ENCODE measurements around the gene TYW5. TPM values are rescaled to one million over a fixed set of nuclear protein-coding genes. Genes with fewer than 3 reads are reported as not detected.
A peak's percentile ranks its signal among the peaks of the same experiment; 100 is the strongest.

TYW5 gene
- total RNA-seq, 6 experiments from 2014 or later, result 4.0 to 5.8 (median 5.2) TPM

GRCh38 chr2:199988151-199988550, 32.9 kb upstream of the TYW5 start:
- H3K4me1 Mint-ChIP-seq (ENCODE audit: low read depth), result peaks cover 7% of the 10 kb centered on the region; the same call in 1 of the 2 replicates
- H3K9me3 Mint-ChIP-seq, result no peaks in the 10 kb centered on the region
- H3K4me3 Mint-ChIP-seq, result no peak overlapping the region
- DNase-seq, result no peak
- no peak overlapping the region for H3K27ac Mint-ChIP-seq
- H3K36me3 Mint-ChIP-seq (ENCODE audit: low read depth), result no peaks in the 10 kb centered on the region
- no peak for TF ChIP-seq CTCF (IDR thresholded peaks at IDR 0.05)
- no peaks in the 10 kb centered on the region; the same call in none of the 2 replicates for H3K27me3 Mint-ChIP-seq (ENCODE audit: insufficient read depth)

GRCh38 chr2:199987586-199987985, 32.3 kb upstream of the TYW5 start:
- H3K36me3 Mint-ChIP-seq (ENCODE audit: low read depth), result no peaks in the 10 kb centered on the region
- TF ChIP-seq CTCF (IDR thresholded peaks at IDR 0.05), result no peak
- H3K9me3 Mint-ChIP-seq, result no peaks in the 10 kb centered on the region
- no peak overlapping the region for H3K27ac Mint-ChIP-seq
- no peaks in the 10 kb centered on the region; the same call in 1 of the 2 replicates for H3K27me3 Mint-ChIP-seq (ENCODE audit: insufficient read depth)
- H3K4me1 Mint-ChIP-seq (ENCODE audit: low read depth), result peaks cover 7% of the 10 kb centered on the region; the same call in 1 of the 2 replicates
- DNase-seq, result no peak
- no peak overlapping the region for H3K4me3 Mint-ChIP-seq

DNA sequence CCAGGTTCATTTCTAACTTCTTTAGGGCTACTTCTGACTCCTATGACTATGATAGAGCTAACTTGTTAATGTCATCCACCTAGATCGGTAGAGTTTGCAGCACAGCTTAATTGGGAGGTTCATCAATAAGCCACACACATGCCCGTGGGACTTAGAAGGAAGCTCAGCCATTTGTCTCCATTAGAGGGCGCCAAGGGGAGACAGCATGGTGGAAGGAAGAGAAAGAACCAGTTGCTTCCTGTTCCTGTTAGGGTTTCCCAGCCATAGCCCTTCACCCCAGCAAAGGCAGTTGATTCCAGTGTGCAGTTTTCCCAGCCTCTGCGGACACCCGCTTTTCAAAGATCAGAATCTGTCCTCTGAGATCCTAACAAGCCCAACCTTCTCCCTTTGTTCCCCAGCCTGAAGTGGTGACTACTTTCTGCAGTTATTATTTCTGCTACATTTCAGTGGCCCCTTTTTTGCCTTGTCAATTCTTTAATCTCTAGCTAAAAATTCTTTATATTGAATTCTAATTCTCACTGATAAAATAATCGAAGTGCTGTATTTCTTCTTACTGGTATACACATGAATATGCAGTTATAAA, 30.4 kb upstream of the TYW5 start:
- Mint-ChIP-seq H3K36me3 (ENCODE audit: low read depth) (no peaks in the 10 kb centered on the region), H3K27me3 (ENCODE audit: insufficient read depth) (no peaks in the 10 kb centered on the region; the same call in 1 of the 2 replicates), H3K9me3 (no peaks in the 10 kb centered on the region), H3K4me1 (ENCODE audit: low read depth) (peaks cover 7% of the 10 kb centered on the region; the same call in 1 of the 2 replicates), H3K27ac (no peak overlapping the region), H3K4me3 (no peak overlapping the region)
- peak; percentile 70 for DNase-seq
- peak; percentile 83 for TF ChIP-seq CTCF (IDR thresholded peaks at IDR 0.05)

GRCh38 chr2:199984755-199985154, 29.5 kb upstream of the TYW5 start:
- H3K4me1 Mint-ChIP-seq (ENCODE audit: low read depth), result peaks cover 12% of the 10 kb centered on the region
- no peaks in the 10 kb centered on the region for H3K9me3 Mint-ChIP-seq
- no peak overlapping the region for H3K27ac Mint-ChIP-seq
- no peak for DNase-seq
- H3K36me3 Mint-ChIP-seq (ENCODE audit: low read depth), result no peaks in the 10 kb centered on the region
- H3K4me3 Mint-ChIP-seq, result no peak overlapping the region
- no peak for TF ChIP-seq CTCF (IDR thresholded peaks at IDR 0.05)
- no peaks in the 10 kb centered on the region; the same call in 1 of the 2 replicates for H3K27me3 Mint-ChIP-seq (ENCODE audit: insufficient read depth)

DNA sequence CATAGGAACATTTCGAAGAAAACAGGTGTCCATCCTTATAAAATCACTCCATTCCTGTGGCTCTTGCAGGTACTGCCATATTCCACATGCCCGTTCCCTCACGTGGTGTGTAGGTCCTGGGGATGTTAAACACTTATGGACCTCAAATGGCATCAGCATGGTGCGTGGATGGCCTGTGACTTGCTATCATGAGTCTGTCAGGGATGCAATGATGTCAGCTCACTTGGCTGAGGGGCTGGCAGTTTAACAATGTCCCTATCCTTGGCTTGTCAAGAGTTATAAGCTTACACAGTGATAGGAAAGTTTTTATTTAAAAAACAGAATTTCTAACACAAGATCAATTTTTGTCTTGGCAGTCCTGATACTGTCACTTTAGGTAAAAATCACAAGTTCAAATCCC, 28.9 kb upstream of the TYW5 start:
- H3K4me3 Mint-ChIP-seq, result no peak overlapping the region
- TF ChIP-seq CTCF (IDR thresholded peaks at IDR 0.05), result no peak
- no peak for DNase-seq
- H3K9me3 Mint-ChIP-seq, result no peaks in the 10 kb centered on the region
- no peaks in the 10 kb centered on the region; the same call in 1 of the 2 replicates for H3K27me3 Mint-ChIP-seq (ENCODE audit: insufficient read depth)
- H3K4me1 Mint-ChIP-seq (ENCODE audit: low read depth), result peaks cover 15% of the 10 kb centered on the region
- H3K36me3 Mint-ChIP-seq (ENCODE audit: low read depth), result no peaks in the 10 kb centered on the region
- no peak overlapping the region for H3K27ac Mint-ChIP-seq

Measured in HFFc6 (cell line).